GM19438 (cell line): ENCODE results near the gene RACK1.

Experiments used
- ATAC-seq: cut with Tn5 transposase; IDR thresholded peaks from one replicate; pipeline ENCODE4 v1.9.1; 2021; ENCODE audit warnings: low read depth; ENCODE audit not compliant: unreplicated experiment

RACK1 gene

DNA sequence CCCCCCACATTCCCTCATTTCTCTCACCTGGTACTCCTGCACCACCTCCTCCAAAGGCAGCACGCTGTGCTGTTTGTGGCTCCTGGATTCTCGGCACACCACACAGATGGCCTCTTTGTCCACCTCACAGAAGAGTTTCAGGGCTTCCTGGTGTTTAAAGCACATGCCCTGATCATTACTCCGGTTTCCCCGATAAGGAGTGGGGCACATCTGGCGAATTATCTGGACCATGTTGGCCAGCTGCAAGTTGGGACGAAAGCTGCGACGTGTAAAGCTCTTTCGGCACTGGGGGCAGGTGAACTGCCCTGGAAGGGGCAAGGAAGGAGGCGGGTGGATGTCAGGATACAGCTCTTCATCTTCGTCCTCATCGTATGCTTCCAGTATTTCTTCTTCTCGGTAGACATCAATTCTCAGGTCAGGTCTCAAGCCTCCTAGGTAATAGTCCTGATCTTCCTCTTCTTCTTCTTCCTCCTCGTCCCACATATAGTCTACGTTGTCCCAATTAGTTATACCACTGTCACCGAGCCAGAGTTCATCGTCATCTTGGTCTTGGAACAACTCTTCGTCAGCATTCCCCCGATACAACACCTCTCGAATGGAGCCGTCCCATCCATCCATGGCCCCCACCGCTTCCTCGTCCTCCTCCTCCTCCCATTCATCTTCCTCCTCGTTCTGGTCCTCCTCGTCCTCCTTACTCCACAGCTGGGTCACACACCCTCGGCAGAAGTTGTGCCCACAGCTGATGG lies 16.4 kb upstream of the RACK1 start:
- no peak for ATAC-seq

DNA sequence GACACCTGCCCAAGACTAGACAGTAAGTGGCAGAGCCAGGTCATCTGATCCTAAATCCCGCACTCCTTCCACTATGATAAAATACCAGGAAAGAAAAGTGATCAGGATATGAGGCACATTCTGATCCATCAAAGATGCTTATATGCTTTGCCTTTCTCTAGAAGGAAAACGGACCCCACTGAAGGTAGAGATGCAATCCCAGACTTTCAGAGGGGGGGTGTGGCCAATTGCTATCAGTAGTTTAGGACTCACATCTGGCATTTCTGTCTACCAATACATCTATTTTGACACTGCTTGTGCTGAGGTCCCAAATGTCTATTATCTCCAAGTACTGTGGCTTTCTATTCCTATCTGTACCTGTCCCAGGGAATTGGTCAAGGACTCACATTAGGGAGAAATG lies 15.6 kb upstream of the RACK1 start:
- no peak for ATAC-seq

- ATAC-seq = no peak
These were observed 14.9 kb upstream of the RACK1 start for GRCh38 chr5:181258576-181258975.

DNA sequence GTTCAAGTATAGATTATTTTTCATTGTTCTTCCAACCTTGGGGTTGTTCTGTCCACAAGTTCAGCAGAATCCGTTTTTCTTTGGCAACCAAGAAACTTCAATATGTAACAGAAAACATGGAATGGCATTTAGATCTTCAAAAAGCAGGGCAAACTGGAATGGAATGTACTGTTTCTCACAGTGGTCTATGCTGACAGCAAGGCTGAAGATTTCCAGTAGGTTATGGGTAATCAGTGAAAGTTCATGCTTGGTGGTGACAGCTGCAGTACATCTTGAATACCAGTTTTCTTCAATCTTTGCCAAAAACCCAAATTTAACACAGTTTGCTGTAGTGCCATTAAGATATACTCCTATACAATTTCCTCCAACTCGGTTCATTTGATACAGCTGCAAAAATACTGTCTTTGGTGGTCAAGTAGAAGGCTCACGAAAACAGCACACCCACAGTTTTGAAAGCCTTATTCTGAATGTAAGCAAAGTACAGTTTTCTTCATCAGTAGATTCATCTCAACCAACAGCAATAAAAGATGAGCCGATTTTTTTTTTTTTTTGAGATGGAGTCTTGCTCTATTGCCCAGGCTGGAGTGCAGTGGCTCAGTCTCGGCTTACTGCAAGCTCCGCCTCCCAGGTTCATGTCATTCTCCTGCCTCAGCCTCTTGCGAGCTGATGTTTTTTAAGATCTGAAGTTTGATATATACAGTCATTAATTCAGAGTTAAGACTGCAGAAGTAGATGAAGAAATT lies 12.3 kb upstream of the RACK1 start:
- no peak for ATAC-seq

DNA sequence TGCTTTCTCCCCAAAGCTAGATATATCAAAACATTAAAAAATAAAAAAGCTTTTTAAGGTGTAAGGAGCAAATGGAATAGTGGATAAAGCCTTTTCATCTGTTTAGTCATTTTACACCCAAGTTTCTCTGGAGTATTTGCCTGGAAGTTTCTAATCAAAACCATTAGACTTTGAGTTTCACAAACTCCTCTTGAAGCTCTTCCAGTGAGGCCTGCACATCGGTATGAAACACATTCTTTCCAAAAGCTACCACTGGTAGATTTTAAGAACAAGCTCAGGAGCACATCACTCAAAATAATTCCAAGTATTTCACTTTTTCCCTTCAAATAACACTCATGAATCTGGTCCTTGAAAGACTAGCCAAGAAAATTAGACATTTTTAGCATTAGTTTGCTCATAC lies 11.6 kb upstream of the RACK1 start:
- ATAC-seq = no peak

GRCh38 chr5:181248277-181248676 lies 4.6 kb upstream of the RACK1 start:
- no peak for ATAC-seq

DNA sequence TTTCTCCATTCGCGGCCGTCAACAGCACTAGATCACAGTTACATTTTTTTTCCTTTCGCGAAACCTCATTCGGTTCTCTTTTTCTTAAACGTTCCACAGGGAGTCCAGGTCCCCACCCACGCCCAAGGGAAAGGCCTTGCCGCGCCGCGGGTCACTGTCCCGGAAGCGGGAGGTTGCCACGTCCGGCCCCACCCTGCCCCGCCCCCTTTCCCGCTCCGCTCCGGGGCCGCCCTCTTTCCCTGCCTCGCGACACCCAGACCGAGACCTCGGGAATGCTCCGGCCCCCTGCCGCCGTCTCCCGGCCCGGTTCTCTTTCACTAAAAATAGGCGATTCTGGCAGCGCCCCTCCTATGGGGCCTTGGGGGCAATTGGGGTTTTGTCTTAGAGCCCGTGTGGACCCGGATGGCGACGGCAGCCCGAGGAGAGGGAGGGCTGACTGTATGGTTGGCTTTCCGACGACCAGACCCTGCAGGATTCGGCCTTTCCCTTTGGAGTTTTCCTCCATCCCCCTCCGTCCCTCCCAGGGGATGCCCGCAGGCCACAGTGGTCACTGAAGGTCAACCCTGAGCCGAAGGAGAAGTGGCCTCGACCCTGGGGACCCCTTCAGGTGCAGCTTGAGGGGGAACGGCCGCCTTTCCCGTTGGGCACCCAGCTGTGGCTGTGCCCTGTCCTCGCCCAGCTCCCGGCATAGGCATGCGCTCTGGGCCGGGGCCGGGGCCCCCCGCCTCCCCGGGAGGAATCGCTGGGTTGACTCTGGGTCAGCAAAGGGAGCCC lies 2.8 kb upstream of the RACK1 start:
- peak; percentile 40 for ATAC-seq

DNA sequence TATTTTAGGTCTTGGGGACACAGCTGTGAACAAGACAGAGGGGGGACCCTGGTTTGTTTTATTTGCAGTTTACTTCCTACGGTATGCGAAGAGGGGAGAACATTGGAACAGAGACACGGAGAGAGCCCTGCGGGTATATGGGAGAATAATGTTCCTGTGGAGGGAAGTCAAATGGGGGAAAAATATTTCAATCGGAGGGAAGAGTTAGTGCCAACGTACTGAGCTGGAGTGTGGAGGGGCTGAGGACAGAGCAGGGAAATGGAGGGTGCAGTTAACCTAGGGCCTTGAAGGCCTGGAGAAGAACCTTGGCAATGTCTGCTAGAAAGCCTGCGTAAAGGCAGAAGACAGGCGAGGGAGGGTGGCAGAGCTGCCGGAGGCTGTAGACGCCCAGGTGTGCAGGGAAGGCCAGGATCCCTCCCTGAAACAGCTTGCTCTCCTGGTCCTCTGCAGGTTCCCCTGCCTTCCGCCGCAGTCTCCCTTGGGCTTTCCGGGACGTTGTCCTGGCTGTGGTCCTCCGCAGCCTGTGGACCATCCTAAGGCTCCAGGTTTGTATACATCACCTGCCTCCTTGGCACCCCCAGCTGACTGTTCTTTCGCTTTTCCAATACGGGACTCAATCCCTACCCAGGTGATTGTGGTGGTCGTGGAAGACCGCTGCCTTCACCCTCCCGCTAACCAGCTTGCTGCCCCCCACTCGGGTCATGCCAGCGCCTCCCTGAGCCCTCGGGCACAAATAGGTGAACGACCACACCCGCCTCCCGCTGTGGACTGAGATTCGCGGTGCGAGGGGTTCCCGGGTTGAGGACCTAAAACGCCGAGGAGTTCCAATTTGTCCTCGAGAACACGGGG lies 1.9 kb upstream of the RACK1 start:
- ATAC-seq = peak; percentile 12

DNA sequence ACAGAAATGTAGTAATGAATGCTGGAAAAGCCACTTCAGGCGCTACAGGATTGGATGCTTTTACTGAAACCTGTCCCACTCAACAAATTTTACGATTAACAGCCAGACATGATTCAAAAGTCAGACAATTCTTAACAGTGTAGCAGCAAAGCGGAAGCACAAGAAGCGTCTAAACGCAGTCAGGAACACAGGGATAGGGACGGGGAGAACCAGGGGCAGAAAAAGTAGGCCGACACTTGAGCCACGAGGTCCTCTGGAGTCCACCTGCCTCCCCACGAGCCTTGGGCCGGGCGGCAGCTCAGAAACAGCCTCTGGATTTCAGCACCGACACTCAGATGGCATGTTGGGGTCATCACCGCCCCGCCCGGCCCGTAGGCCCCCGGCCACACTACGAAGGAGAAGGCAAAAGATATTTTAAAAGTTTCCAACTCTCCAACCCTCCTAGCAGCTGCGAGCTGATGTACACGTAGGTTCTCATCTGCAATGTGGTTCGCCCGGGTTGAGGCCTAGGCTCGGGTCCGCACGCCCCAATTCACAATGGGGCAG lies 615 bp downstream of the RACK1 start:
- no peak for ATAC-seq

DNA sequence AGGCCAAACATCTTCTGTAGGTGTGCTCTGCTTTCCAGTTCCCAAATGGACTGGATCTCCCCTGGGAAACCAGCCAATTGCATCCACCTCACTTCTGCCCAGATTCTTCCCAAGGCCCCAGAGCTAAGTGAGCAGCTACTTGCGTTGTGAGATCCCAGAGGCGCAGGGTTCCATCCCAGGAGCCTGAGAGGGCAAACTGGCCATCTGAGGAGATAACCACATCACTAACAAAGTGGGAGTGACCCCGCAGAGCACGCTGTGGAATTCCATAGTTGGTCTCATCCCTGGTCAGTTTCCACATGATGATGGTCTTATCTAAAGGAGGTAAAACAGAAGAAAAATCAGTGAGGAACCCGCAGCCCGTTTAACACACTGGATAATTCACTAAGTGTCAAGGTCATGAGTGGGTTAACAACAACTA lies 1.7 kb downstream of the RACK1 start:
- no peak for ATAC-seq

- ATAC-seq = no peak
These were observed 2.2 kb downstream of the RACK1 start for GRCh38 chr5:181241393-181241975.

DNA sequence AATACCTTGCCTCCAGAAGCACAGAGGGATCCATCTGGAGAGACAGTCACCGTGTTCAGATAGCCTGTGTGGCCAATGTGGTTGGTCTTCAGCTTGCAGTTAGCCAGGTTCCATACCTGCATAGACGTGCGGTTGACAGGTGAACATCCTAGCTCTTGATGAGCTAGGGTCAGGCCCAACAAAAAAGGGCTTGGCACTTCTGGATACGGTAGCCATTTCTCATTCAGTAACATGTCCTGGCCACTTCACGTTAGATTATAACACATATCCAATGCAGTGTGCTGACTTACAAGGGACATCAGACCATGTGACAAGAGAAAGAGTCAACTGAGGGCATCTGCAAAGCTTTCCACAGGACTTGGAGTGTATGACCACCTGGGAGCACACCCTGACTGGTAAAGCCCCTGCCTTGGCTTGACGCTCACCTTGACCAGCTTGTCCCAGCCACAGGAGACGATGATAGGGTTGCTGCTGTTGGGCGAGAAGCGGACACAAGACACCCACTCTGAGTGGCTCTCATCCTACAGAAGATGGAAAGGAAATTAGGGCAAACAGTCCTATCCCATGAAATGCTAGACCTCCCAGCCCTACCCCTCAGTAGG lies 4.5 kb downstream of the RACK1 start:
- ATAC-seq = no peak

- ATAC-seq = no peak
These were observed 5.8 kb downstream of the RACK1 start for GRCh38 chr5:181237729-181238385.

DNA sequence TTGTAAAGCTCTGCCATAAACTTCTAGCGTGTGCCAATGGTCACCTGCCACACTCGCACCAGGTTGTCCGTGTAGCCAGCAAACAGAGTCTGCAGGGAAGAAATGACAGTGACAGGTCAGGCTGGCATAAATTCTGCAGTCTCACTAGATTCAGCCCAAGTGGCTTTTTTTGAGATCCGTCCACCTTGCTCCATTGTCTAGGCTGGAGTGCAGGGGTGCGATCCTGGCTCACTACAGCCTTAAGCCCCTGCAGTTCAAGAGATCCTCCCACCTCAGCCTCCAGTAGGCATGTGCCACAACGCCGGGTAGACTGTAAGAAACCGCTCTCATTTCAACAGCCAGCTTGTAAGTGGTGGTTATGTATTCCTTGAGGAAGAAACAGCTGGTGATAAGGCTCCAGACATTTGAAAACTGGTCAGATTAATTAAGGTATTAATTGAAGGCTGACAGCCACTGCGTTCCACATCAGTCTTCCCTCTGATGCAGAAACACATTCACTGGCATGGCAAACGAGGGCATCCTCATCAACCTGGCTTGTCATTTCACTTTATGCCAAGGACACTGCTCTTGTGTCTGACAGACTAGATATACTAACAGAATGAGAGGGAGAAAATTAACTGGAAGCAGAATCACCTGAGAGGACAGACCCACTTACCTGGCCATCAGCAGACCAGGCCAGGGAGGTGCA lies 6.6 kb downstream of the RACK1 start:
- ATAC-seq = no peak

GRCh38 chr5:181236471-181236870 lies 7.2 kb downstream of the RACK1 start:
- no peak for ATAC-seq

DNA sequence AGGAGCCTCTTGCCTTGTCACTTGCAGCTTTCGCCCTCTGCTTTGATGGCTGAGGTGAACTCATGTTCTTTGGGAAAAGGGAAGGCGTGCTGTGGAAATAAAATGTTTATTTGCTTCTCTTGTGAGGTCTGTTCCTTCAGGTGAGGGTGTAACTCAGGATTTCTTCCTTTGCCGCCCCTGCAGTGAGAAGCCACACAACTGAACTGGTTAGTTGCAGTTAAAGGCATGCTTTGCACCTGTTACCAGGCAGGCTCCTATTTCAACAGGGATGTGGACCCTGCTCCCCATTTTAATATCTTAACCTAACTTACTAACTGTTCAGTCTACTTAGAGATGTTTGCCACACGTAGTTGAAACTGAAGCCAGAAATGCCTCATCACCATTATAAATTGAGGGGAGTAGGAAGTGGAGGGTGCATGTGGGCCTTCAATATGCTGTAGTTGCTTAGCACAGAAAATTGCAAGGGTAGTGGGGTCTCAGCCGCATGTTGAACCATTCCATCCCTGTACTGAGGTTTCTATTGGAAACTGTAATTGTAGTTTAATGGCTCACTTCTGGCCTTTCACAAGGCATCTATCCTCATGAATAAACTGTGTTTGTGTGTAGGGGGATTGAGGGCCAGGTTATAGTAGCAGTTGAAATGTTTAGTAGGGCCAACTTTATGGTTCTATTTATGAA lies 7.9 kb downstream of the RACK1 start:
- no peak for ATAC-seq

GRCh38 chr5:181235323-181235688 lies 8.4 kb downstream of the RACK1 start:
- ATAC-seq = no peak
